Measurements from ENCODE around the gene CHRNA10.

DNA sequence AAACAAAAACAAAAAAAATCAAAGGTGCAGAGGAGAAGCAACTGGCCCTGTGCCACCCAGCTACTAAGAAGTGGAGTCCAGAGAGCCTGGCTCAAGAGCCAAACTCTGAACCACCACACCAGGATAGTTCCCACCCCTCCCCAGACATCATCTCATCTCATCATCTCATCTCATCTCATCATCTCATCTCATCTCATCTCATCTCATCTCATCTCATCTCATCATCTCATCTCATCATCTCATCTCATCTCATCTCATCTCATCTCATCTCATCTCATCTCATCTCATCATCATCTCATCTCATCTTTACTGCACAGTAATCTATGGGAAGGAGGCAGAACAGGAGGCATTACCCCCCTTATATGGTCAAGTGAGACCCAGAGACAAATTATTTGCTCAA is 8.3 kb downstream of the CHRNA10 start:
- TF ChIP-seq, protein P1, sequence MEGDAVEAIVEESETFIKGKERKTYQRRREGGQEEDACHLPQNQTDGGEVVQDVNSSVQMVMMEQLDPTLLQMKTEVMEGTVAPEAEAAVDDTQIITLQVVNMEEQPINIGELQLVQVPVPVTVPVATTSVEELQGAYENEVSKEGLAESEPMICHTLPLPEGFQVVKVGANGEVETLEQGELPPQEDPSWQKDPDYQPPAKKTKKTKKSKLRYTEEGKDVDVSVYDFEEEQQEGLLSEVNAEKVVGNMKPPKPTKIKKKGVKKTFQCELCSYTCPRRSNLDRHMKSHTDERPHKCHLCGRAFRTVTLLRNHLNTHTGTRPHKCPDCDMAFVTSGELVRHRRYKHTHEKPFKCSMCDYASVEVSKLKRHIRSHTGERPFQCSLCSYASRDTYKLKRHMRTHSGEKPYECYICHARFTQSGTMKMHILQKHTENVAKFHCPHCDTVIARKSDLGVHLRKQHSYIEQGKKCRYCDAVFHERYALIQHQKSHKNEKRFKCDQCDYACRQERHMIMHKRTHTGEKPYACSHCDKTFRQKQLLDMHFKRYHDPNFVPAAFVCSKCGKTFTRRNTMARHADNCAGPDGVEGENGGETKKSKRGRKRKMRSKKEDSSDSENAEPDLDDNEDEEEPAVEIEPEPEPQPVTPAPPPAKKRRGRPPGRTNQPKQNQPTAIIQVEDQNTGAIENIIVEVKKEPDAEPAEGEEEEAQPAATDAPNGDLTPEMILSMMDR (conservative IDR thresholded peaks at IDR 0.05; ENCODE audit: low read length): no peak
- TF ChIP-seq EZH2phosphoT487 (IDR thresholded peaks at IDR 0.05; ENCODE audit: borderline replicate concordance, low read depth, low read length): no peak

Measured in OCI-LY7 (cell line).